ENCODE results near the gene SGCB.

DNA sequence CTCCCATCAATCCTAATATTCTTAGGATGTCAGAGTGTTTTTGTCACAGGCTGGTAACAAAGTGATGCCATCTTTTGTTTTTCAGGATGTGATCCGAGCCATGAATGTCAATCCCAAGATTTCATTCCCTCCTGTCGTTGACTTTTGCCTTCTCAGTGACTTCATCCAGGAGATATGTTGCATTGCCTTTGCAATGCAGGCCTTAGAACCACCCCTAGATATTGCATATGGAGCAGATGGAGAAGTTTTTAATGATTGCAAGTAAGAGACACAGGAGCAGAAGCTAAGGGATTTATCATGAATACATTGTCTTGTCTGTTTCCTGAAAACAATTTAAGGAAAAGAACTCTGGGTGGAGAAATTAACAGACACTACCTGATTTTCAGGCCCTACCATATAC lies 41.6 kb upstream of the SGCB start:
- TF ChIP-seq POLR2AphosphoS5 (IDR thresholded peaks at IDR 0.05; ENCODE audit: borderline replicate concordance, low read depth, low read length) (no peak), EZH2 (IDR thresholded peaks at IDR 0.05) (no peak), FOXP2 (optimal IDR thresholded peaks at IDR 0.05; ENCODE audit: control extremely low read depth, extremely low read length, insufficient read depth) (no peak)

Data from SK-N-MC (cell line).